ENCODE results near the gene OR10S1. TPM values are rescaled to one million over a fixed set of nuclear protein-coding genes. Genes with fewer than 3 reads are reported as not detected.
"Not testable (repeated sequence)": the region's sequence is repeated elsewhere in the genome, so short reads cannot be mapped to it uniquely, and the experiment has no call there.

Gene OR10S1
- total RNA-seq: not detected

GRCh38 chr11:123977731-123978347, at the start of gene OR10S1:
OR10S1 (minus strand) TSS chr11:123977781; CDS start chr11:123977664, 117 bp downstream.
- Histone ChIP-seq H3K9me3 (no peaks in the 10 kb centered on the region), H3K36me3 (replicated peaks in 1 of 2; ENCODE audit: insufficient read depth in 1 of 2, low read depth in 2 of 2) (no peaks in the 10 kb centered on the region), H3K27ac (no peak within 1 kb of the TSS), H3K27me3 (no peaks in the 10 kb centered on the region), H3K4me3 (no peak within 1 kb of the TSS), H3K4me1 (no peaks in the 10 kb centered on the region)
- DNase-seq (no peak), ATAC-seq (no peak)
- intact Hi-C loops (cut with DNase I): no loop called here
- TF ChIP-seq POLR2A (IDR thresholded peaks at IDR 0.05) (no peak), CTCF (IDR thresholded peaks at IDR 0.05) (no peak)

GRCh38 chr11:124026498-124026897, 48.9 kb upstream of the OR10S1 start, which contains the start of gene OR10G8:
OR10G8 (plus strand) TSS chr11:124026798; CDS start chr11:124029623, 2,825 bp downstream.
- no peak within 1 kb of the TSS for H3K27ac ChIP-seq
- H3K9me3 ChIP-seq: no peaks in the 10 kb centered on the region
- H3K4me3 ChIP-seq: no peak within 1 kb of the TSS
- DNase-seq (no peak), ATAC-seq (no peak)
- intact Hi-C loops (cut with DNase I): no loop called here
- TF ChIP-seq CTCF (IDR thresholded peaks at IDR 0.05) (no peak), POLR2A (IDR thresholded peaks at IDR 0.05) (no peak)
- no peaks in the 10 kb centered on the region for H3K36me3 ChIP-seq (replicated peaks in 1 of 2; ENCODE audit: insufficient read depth in 1 of 2, low read depth in 2 of 2)
- H3K4me1 ChIP-seq: no peaks in the 10 kb centered on the region
- WGBS, 2 donors: 66 to 90% methylated on average over 2 of the region's 2 CpGs
- H3K27me3 ChIP-seq: no peaks in the 10 kb centered on the region

- H3K27me3 ChIP-seq; intact Hi-C loops (cut with DNase I); DNase-seq; H3K4me1 ChIP-seq; H3K9me3 ChIP-seq; H3K27ac ChIP-seq; ATAC-seq; H3K36me3 ChIP-seq (replicated peaks in 1 of 2; ENCODE audit: insufficient read depth in 1 of 2, low read depth in 2 of 2); H3K4me3 ChIP-seq: not testable (repeated sequence)
- 85 to 95% methylated on average over 2 to 4 of the region's 9 CpGs for WGBS, 2 donors
Observed at GRCh38 chr11:124015837-124016236, 38.3 kb upstream of the OR10S1 start.

- DNase-seq: no peak
- no peak for ATAC-seq
- WGBS, 2 donors: 87 to 92% methylated on average over 2 of the region's 2 CpGs
- no peak within 1 kb of the TSS for H3K27ac ChIP-seq
- no peak for TF ChIP-seq POLR2A (IDR thresholded peaks at IDR 0.05)
- no peak for TF ChIP-seq CTCF (IDR thresholded peaks at IDR 0.05)
- H3K27me3 ChIP-seq: no peaks in the 10 kb centered on the region
- H3K4me3 ChIP-seq: no peak within 1 kb of the TSS
- H3K4me1 ChIP-seq: no peaks in the 10 kb centered on the region
- H3K36me3 ChIP-seq (replicated peaks in 1 of 2; ENCODE audit: insufficient read depth in 1 of 2, low read depth in 2 of 2): no peaks in the 10 kb centered on the region
- H3K9me3 ChIP-seq: no peaks in the 10 kb centered on the region
- intact Hi-C loops (cut with DNase I): no loop called here
Observed at GRCh38 chr11:124012697-124013096, 35.1 kb upstream of the OR10S1 start, which contains the start of gene OR10G4. OR10G4 (plus strand) TSS chr11:124012997; CDS start chr11:124015575, 2,578 bp downstream.

- no peak for DNase-seq
- TF ChIP-seq POLR2A (IDR thresholded peaks at IDR 0.05): no peak
- TF ChIP-seq CTCF (IDR thresholded peaks at IDR 0.05): no peak
- Histone ChIP-seq H3K9me3 (no peaks in the 10 kb centered on the region), H3K27ac (no peak within 1 kb of the TSS), H3K36me3 (replicated peaks in 1 of 2; ENCODE audit: insufficient read depth in 1 of 2, low read depth in 2 of 2) (no peaks in the 10 kb centered on the region), H3K4me3 (no peak within 1 kb of the TSS), H3K27me3 (no peaks in the 10 kb centered on the region), H3K4me1 (no peaks in the 10 kb centered on the region)
- intact Hi-C loops (cut with DNase I): no loop called here
- WGBS, 2 donors: 51 to 92% methylated on average over 1 of the region's 1 CpG
- no peak for ATAC-seq
Observed at GRCh38 chr11:123995119-123995518, 17.5 kb upstream of the OR10S1 start, which contains the start of gene OR10G6. OR10G6 (minus strand) TSS chr11:123995161; CDS start chr11:123995161, 0 bp downstream.
